GM12878 (cell line): Measurements from ENCODE around the gene SERPINB6. TPM values are rescaled to one million over a fixed set of nuclear protein-coding genes. Genes with fewer than 3 reads are reported as not detected.

ENCODE experiments used
- BACH1 ChIP-seq: fragments of 450-650 bp; IDR thresholded peaks from 2 replicates; pipeline ENCODE4 v1.6.1; 2017; ENCODE audit warnings: mild to moderate bottlenecking, borderline replicate concordance
- E4F1 ChIP-seq: fragments of 450-650 bp; IDR thresholded peaks from 2 replicates; pipeline ENCODE4 v1.6.1; 2018; ENCODE audit warnings: borderline replicate concordance, mild to moderate bottlenecking; ENCODE audit not compliant: partially characterized antibody
- EP300 ChIP-seq, 2 experiments: fragments of 150-350 bp in 1 of 2; IDR thresholded peaks; 2 replicates each; pipeline ENCODE4 v1.6.1; 2011 to 2012; ENCODE audit warnings: low read depth in 2 of 2, low read length in 2 of 2, borderline replicate concordance in 1 of 2, improper control_type of control experiment in 1 of 2, inconsistent platforms in 1 of 2; ENCODE audit not compliant: control insufficient read depth in 1 of 2
- EZH2 ChIP-seq: IDR thresholded peaks from 2 replicates; pipeline ENCODE4 v1.6.1; 2012; ENCODE audit warnings: low read depth, mild to moderate bottlenecking, control low read depth, inconsistent platforms, low read length, borderline replicate concordance; ENCODE audit not compliant: control insufficient read depth
- FOS ChIP-seq: IDR thresholded peaks from 3 replicates; pipeline ENCODE4 v1.6.1; 2011; ENCODE audit warnings: borderline replicate concordance; ENCODE audit not compliant: insufficient read length; ENCODE audit errors: extremely low read depth
- HCFC1 ChIP-seq: fragments of 150-350 bp; IDR thresholded peaks from 2 replicates; pipeline ENCODE4 v1.6.1; 2014; ENCODE audit warnings: low read length
- MLLT1 ChIP-seq: fragments of 450-650 bp; IDR thresholded peaks from 2 replicates; pipeline ENCODE4 v1.6.1; 2016; ENCODE audit warnings: mild to moderate bottlenecking
- MYC ChIP-seq: IDR thresholded peaks from 2 replicates; pipeline ENCODE4 v1.6.1; 2011; ENCODE audit warnings: mild to moderate bottlenecking, low read length, moderate library complexity, inconsistent platforms; ENCODE audit not compliant: insufficient read depth, insufficient replicate concordance, insufficient read length, severe bottlenecking
- NBN ChIP-seq: fragments of 450-650 bp; IDR thresholded peaks from 2 replicates; pipeline ENCODE4 v1.6.1; 2016
- POU2F2 ChIP-seq: IDR thresholded peaks from 3 replicates; pipeline ENCODE4 v1.6.1; 2011; ENCODE audit warnings: low read depth, mild to moderate bottlenecking, low read length, borderline replicate concordance
- RBBP5 ChIP-seq: fragments of 200-600 bp; sonication (generic); conservative IDR thresholded peaks from 2 replicates; pipeline ENCODE4 v1.6.1; 2016
- RELB ChIP-seq: fragments of 450-650 bp; IDR thresholded peaks from 2 replicates; pipeline ENCODE4 v1.6.1; 2017; ENCODE audit warnings: low read depth, mild to moderate bottlenecking, moderate library complexity
- RFX5 ChIP-seq: IDR thresholded peaks from 2 replicates; pipeline ENCODE4 v1.6.1; 2011; ENCODE audit warnings: low read depth, low read length, improper control_type of control experiment
- SKIL ChIP-seq: fragments of 450-650 bp; IDR thresholded peaks from 2 replicates; pipeline ENCODE4 v1.6.1; 2017; ENCODE audit warnings: mild to moderate bottlenecking, low read depth, inconsistent platforms; ENCODE audit not compliant: poor library complexity, severe bottlenecking
- SREBF1 ChIP-seq: IDR thresholded peaks from 2 replicates; pipeline ENCODE4 v1.6.1; 2012; ENCODE audit warnings: mild to moderate bottlenecking, low read length
- SRF ChIP-seq, 2 experiments: IDR thresholded peaks; 2 replicates each; pipeline ENCODE4 v1.6.1; 2011; ENCODE audit warnings: low read depth in 2 of 2, low read length in 2 of 2, mild to moderate bottlenecking in 1 of 2, moderate library complexity in 1 of 2
- TCF3 ChIP-seq: IDR thresholded peaks from 2 replicates; pipeline ENCODE4 v1.6.1; 2012; ENCODE audit warnings: low read depth, mild to moderate bottlenecking, low read length, borderline replicate concordance; ENCODE audit not compliant: insufficient read depth
- USF1 ChIP-seq: IDR thresholded peaks from 2 replicates; pipeline ENCODE4 v1.6.1; 2011; ENCODE audit warnings: borderline replicate concordance, low read depth, mild to moderate bottlenecking, moderate library complexity, mixed read lengths, low read length; ENCODE audit not compliant: insufficient read depth; ENCODE audit errors: extremely low read length
- ZNF24 ChIP-seq: fragments of 450-650 bp; IDR thresholded peaks from 2 replicates; pipeline ENCODE4 v1.6.1; 2017; ENCODE audit warnings: antibody characterized with exemption, mild to moderate bottlenecking
- ZZZ3 ChIP-seq: IDR thresholded peaks from 2 replicates; pipeline ENCODE4 v1.6.1; 2011; ENCODE audit warnings: low read depth; ENCODE audit not compliant: control insufficient read depth, insufficient read length
- polyA plus RNA-seq, 11 experiments: library from polyadenylated mRNA; depleted of rRNA in 4 of 11; unstranded in 6 of 11; stranded (reverse) in 5 of 11; fragments of >200 nt; fragmentation: Nextera tagmentation in 4 of 11; fragmentation: Illumina TruSeq in 1 of 11; extraction: Ambion mirVana in 4 of 11; extraction: Trizol in 1 of 11; gene quantifications; 1 replicate in 1 of 11; 2 replicates in 10 of 11; pipeline versions ENCODE4 v1.2.1 to v1.2.3, GENCODE V29; 2011 to 2016; ENCODE audit warnings: inconsistent platforms in 2 of 11, missing spikeins in 2 of 11, low read depth in 1 of 11
- total RNA-seq, 4 experiments: library from RNA; depleted of rRNA in 3 of 4; stranded (reverse); fragments of >200 nt in 3 of 4; fragmentation: Illumina TruSeq in 1 of 4; extraction: Trizol in 1 of 4; gene quantifications; 2 replicates each; pipeline versions ENCODE4 v1.2.1 to v1.2.3, GENCODE V29; 2013 to 2021

The SERPINB6 gene
- total and polyA plus RNA-seq, 10 of the 15 experiments (the other 5 are each of a cell fraction or from before 2014, with no cell fraction given): 0.37 to 2.2 (median 0.68) TPM; not detected in 1

- TF ChIP-seq SKIL (peak; percentile 100), EZH2 (no peak), RBBP5 (no peak), E4F1 (peak; percentile 48), USF1 (no peak), FOS (no peak), POU2F2 (peak; percentile 86), HCFC1 (no peak), EP300 (IDR thresholded peaks at IDR 0.05; ENCODE audit: borderline replicate concordance in 1 of 2, control insufficient read depth in 1 of 2, low read depth in 2 of 2, low read length in 2 of 2) (peak; percentile 64 to 93), TCF3 (peak; percentile 92), ZZZ3 (no peak), NBN (peak; percentile 98), SREBF1 (peak; percentile 71), RELB (peak; percentile 99), MLLT1 (peak; percentile 88), ZNF24 (peak; percentile 76), RFX5 (no peak), MYC (no peak), SRF (IDR thresholded peaks at IDR 0.05; ENCODE audit: low read depth in 2 of 2, low read length in 2 of 2) (peak in 1 of 2 experiments; percentile 82; a peak in 2 of 4 replicates), BACH1 (peak; percentile 97)
These were observed 31.1 kb downstream of the SERPINB6 start (continued) for GRCh38 chr6:2940010-2940850.
